ENCODE measurements around the gene PRELP. TPM values are rescaled to one million over a fixed set of nuclear protein-coding genes. Genes with fewer than 3 reads are reported as not detected.

The PRELP gene
- polyA plus RNA-seq, 3 donors from 2014 or later: not detected

- H3K27me3 Mint-ChIP-seq (ENCODE audit: low read depth in 3 of 3): peaks cover 5 to 8% (median 5%) of the 10 kb centered on the region in 3 donors
- H3K9me3 Mint-ChIP-seq: no peaks in the 10 kb centered on the region
- no peaks in the 10 kb centered on the region for H3K36me3 Mint-ChIP-seq
- no peak overlapping the region for H3K4me3 Mint-ChIP-seq
- H3K27ac Mint-ChIP-seq: no peak overlapping the region
- no peaks in the 10 kb centered on the region for H3K4me1 Mint-ChIP-seq
- DNase-seq: no peak
Measured at GRCh38 chr1:203473781-203474305, 1.8 kb upstream of the PRELP start.

GRCh38 chr1:203476216-203476814 is 709 bp downstream of the PRELP start:
- no peaks in the 10 kb centered on the region for H3K9me3 Mint-ChIP-seq
- no peak overlapping the region for H3K27ac Mint-ChIP-seq
- H3K4me1 Mint-ChIP-seq: no peaks in the 10 kb centered on the region
- H3K27me3 Mint-ChIP-seq (ENCODE audit: low read depth in 3 of 3): peaks cover 4 to 8% (median 7%) of the 10 kb centered on the region in 3 donors
- no peaks in the 10 kb centered on the region for H3K36me3 Mint-ChIP-seq
- DNase-seq: no peak
- H3K4me3 Mint-ChIP-seq: no peak overlapping the region

GRCh38 chr1:203477748-203478147 is 2.1 kb downstream of the PRELP start:
- Mint-ChIP-seq H3K4me1 (no peaks in the 10 kb centered on the region), H3K27me3 (ENCODE audit: low read depth in 3 of 3) (peaks cover 4 to 7% (median 6%) of the 10 kb centered on the region in 3 donors), H3K9me3 (no peaks in the 10 kb centered on the region), H3K4me3 (no peak overlapping the region), H3K36me3 (no peaks in the 10 kb centered on the region), H3K27ac (no peak overlapping the region)
- no peak for DNase-seq

- Mint-ChIP-seq H3K27me3 (ENCODE audit: low read depth in 3 of 3) (peaks cover 4 to 6% (median 5%) of the 10 kb centered on the region in 3 donors), H3K4me3 (no peak overlapping the region), H3K4me1 (no peaks in the 10 kb centered on the region), H3K9me3 (no peaks in the 10 kb centered on the region), H3K27ac (no peak overlapping the region), H3K36me3 (no peaks in the 10 kb centered on the region)
- DNase-seq: no peak
Measured at GRCh38 chr1:203478231-203478630, 2.6 kb downstream of the PRELP start.

- no peaks in the 10 kb centered on the region for H3K9me3 Mint-ChIP-seq
Measured at GRCh38 chr1:203478986-203479385, 3.4 kb downstream of the PRELP start.

GRCh38 chr1:203479646-203480045 is 4.0 kb downstream of the PRELP start:
- no peaks in the 10 kb centered on the region for H3K4me1 Mint-ChIP-seq
- no peak overlapping the region for H3K4me3 Mint-ChIP-seq
- H3K27me3 Mint-ChIP-seq (ENCODE audit: low read depth in 3 of 3): peaks cover 3 to 6% (median 4%) of the 10 kb centered on the region in 3 donors
- H3K27ac Mint-ChIP-seq: no peak overlapping the region
- no peak for DNase-seq
- no peaks in the 10 kb centered on the region for H3K36me3 Mint-ChIP-seq
- H3K9me3 Mint-ChIP-seq: no peaks in the 10 kb centered on the region

More at GRCh38 chr1:203478986-203479385, 3.4 kb downstream of the PRELP start:
- DNase-seq: no peak
- Mint-ChIP-seq H3K36me3 (no peaks in the 10 kb centered on the region), H3K4me3 (no peak overlapping the region), H3K4me1 (no peaks in the 10 kb centered on the region), H3K27ac (no peak overlapping the region), H3K27me3 (ENCODE audit: low read depth in 3 of 3) (peaks cover 4 to 6% (median 4%) of the 10 kb centered on the region in 3 donors)

- Mint-ChIP-seq H3K27ac (no peak overlapping the region), H3K4me1 (no peaks in the 10 kb centered on the region), H3K27me3 (ENCODE audit: low read depth in 3 of 3) (peaks cover 1 to 6% (median 4%) of the 10 kb centered on the region in 3 donors), H3K36me3 (no peaks in the 10 kb centered on the region), H3K4me3 (no peak overlapping the region), H3K9me3 (no peaks in the 10 kb centered on the region)
- no peak for DNase-seq
Measured at GRCh38 chr1:203480084-203480483, 4.5 kb downstream of the PRELP start.

GRCh38 chr1:203480525-203481084 is 5.0 kb downstream of the PRELP start:
- H3K9me3 Mint-ChIP-seq: no peaks in the 10 kb centered on the region
- H3K27me3 Mint-ChIP-seq (ENCODE audit: low read depth in 3 of 3): peaks cover 1 to 6% (median 4%) of the 10 kb centered on the region in 3 donors
- H3K36me3 Mint-ChIP-seq: no peaks in the 10 kb centered on the region
- peak overlapping the region in 1 of 6 donors; percentile 34 for H3K27ac Mint-ChIP-seq
- no peak overlapping the region for H3K4me3 Mint-ChIP-seq
- H3K4me1 Mint-ChIP-seq: no peaks in the 10 kb centered on the region
- DNase-seq: peak in 1 of 3 donors; percentile 13

- DNase-seq: no peak
- H3K4me3 Mint-ChIP-seq: no peak overlapping the region
- no peaks in the 10 kb centered on the region for H3K4me1 Mint-ChIP-seq
- no peaks in the 10 kb centered on the region for H3K36me3 Mint-ChIP-seq
- no peak overlapping the region for H3K27ac Mint-ChIP-seq
- H3K9me3 Mint-ChIP-seq: no peaks in the 10 kb centered on the region
- H3K27me3 Mint-ChIP-seq (ENCODE audit: low read depth in 3 of 3): peaks cover 1 to 6% (median 4%) of the 10 kb centered on the region in 3 donors
Measured at GRCh38 chr1:203481196-203481595, 5.6 kb downstream of the PRELP start.

- Mint-ChIP-seq H3K9me3 (no peaks in the 10 kb centered on the region), H3K27ac (peak overlapping the region in 1 of 6 donors; percentile 17), H3K4me1 (peaks cover 5 to 10% of the 10 kb centered on the region in 2 donors), H3K27me3 (ENCODE audit: low read depth in 3 of 3) (peaks cover 2 to 4% (median 3%) of the 10 kb centered on the region in 3 donors), H3K36me3 (no peaks in the 10 kb centered on the region), H3K4me3 (peak overlapping the region in 4 of 5 donors; percentile 78 to 85 (median 80))
- DNase-seq: no peak
Measured at GRCh38 chr1:203486618-203487370, 11.2 kb downstream of the PRELP start.

GRCh38 chr1:203488539-203488938 is 12.9 kb downstream of the PRELP start:
- peaks cover 5 to 10% of the 10 kb centered on the region in 2 donors for H3K4me1 Mint-ChIP-seq
- H3K4me3 Mint-ChIP-seq: no peak overlapping the region
- no peak for DNase-seq
- peaks cover 3 to 5% (median 4%) of the 10 kb centered on the region in 3 donors for H3K27me3 Mint-ChIP-seq (ENCODE audit: low read depth in 3 of 3)
- no peaks in the 10 kb centered on the region for H3K9me3 Mint-ChIP-seq
- no peaks in the 10 kb centered on the region for H3K36me3 Mint-ChIP-seq
- H3K27ac Mint-ChIP-seq: peak overlapping the region in 1 of 6 donors; percentile 7

- peaks cover 3 to 5% (median 4%) of the 10 kb centered on the region in 3 donors for H3K27me3 Mint-ChIP-seq (ENCODE audit: low read depth in 3 of 3)
- H3K4me1 Mint-ChIP-seq: peaks cover 5 to 10% of the 10 kb centered on the region in 2 donors
- H3K27ac Mint-ChIP-seq: no peak overlapping the region
- no peaks in the 10 kb centered on the region for H3K9me3 Mint-ChIP-seq
- no peak overlapping the region for H3K4me3 Mint-ChIP-seq
- no peak for DNase-seq
- no peaks in the 10 kb centered on the region for H3K36me3 Mint-ChIP-seq
Measured at GRCh38 chr1:203490607-203491006, 15.0 kb downstream of the PRELP start.

GRCh38 chr1:203491664-203492063 is 16.1 kb downstream of the PRELP start:
- Mint-ChIP-seq H3K9me3 (no peaks in the 10 kb centered on the region), H3K36me3 (no peaks in the 10 kb centered on the region), H3K4me1 (peaks cover 5 to 10% of the 10 kb centered on the region in 2 donors), H3K4me3 (no peak overlapping the region), H3K27me3 (ENCODE audit: low read depth in 3 of 3) (peaks cover 3 to 5% (median 4%) of the 10 kb centered on the region in 3 donors), H3K27ac (no peak overlapping the region)
- DNase-seq: no peak
